Lung (tissue), 12 donors: ENCODE results near the gene SARNP. TPM values are rescaled to one million over a fixed set of nuclear protein-coding genes. Genes with fewer than 3 reads are reported as not detected.

ENCODE experiments used
- ATAC-seq: fragments of 200-7000 bp; cut with Tn5 transposase; one replicate; pipeline ENCODE4 v1.9.1; 2020; ENCODE audit warnings: moderate number of reproducible peaks; ENCODE audit not compliant: insufficient read depth, low FRiP score
- DNase-seq, 3 donors: peaks; one replicate each; pipeline ENCODE4 v3.0.0-alpha.2; 2013 to 2017
- H3K27ac ChIP-seq, 2 donors: one replicate each; pipeline ENCODE4 v1.5.1; 2013; ENCODE audit warnings: mild to moderate bottlenecking in 2 of 2, moderate library complexity in 2 of 2, control low read depth in 1 of 2, inconsistent platforms in 1 of 2, low read depth in 1 of 2, low read length in 1 of 2
- H3K27me3 ChIP-seq, 3 donors: one replicate each; pipeline ENCODE4 v1.5.1; 2013; ENCODE audit warnings: low read length in 2 of 3; ENCODE audit not compliant: control insufficient read depth in 3 of 3, insufficient read depth in 3 of 3
- H3K36me3 ChIP-seq, 4 donors: one replicate each; pipeline ENCODE4 v1.5.1; 2013; ENCODE audit warnings: low read length in 4 of 4, mild to moderate bottlenecking in 1 of 4, moderate library complexity in 1 of 4; ENCODE audit not compliant: control insufficient read depth in 4 of 4, insufficient read depth in 4 of 4
- H3K4me1 ChIP-seq, 5 donors: one replicate each; pipeline ENCODE4 v1.5.1; 2013; ENCODE audit warnings: low read length in 5 of 5, mild to moderate bottlenecking in 2 of 5, moderate library complexity in 1 of 5; ENCODE audit not compliant: control insufficient read depth in 5 of 5, insufficient read depth in 5 of 5
- H3K4me3 ChIP-seq: one replicate; pipeline ENCODE4 v1.5.1; 2013; ENCODE audit warnings: mild to moderate bottlenecking, control low read depth, moderate library complexity
- H3K9ac ChIP-seq, 2 donors: one replicate each; pipeline ENCODE4 v1.5.1; 2013; ENCODE audit warnings: low read length in 2 of 2, control low read depth in 1 of 2; ENCODE audit not compliant: insufficient read depth in 1 of 2
- H3K9me3 ChIP-seq, 4 donors: one replicate each; pipeline ENCODE4 v1.5.1; 2013; ENCODE audit warnings: low read length in 3 of 4, mild to moderate bottlenecking in 1 of 4, moderate library complexity in 1 of 4; ENCODE audit not compliant: control insufficient read depth in 4 of 4, insufficient read depth in 3 of 4
- WGBS, 2 donors: extraction: QIAGEN DNeasy Blood & Tissue Kit; methylation state at CpG; one replicate each; pipeline ENCODE4 v1.1.7; 2013; 5-methylcytosine and 5-hydroxymethylcytosine counted together
- polyA plus RNA-seq, 2 donors: library from polyadenylated mRNA; stranded (reverse); fragments of 200-250 nt; gene quantifications; one replicate each; pipeline ENCODE4 v1.2.1, GENCODE V29; 2013
- total RNA-seq, 2 donors: library from RNA; depleted of rRNA in 1 of 2; stranded (reverse); fragments of >200 nt in 1 of 2; gene quantifications; one replicate each; pipeline ENCODE4 v1.2.1, GENCODE V29; 2014 to 2021
- TF ChIP-seq, protein P1 (sequence below): IDR thresholded peaks from 2 replicates; pipeline ENCODE4 v1.5.1; 2012; ENCODE audit warnings: mild to moderate bottlenecking; ENCODE audit errors: control extremely low read depth, extremely low read depth
- donor health status: control.
- donor health status: control.
- donor health status: Bipolar disorder and iron deficiency.
- donor health status: healthy.
- donor health status: DM: yes; HTN: yes; CAD: no.

SARNP gene
- total and polyA plus RNA-seq, 4 donors: 51.9 to 102 (median 82.2) TPM

DNA sequence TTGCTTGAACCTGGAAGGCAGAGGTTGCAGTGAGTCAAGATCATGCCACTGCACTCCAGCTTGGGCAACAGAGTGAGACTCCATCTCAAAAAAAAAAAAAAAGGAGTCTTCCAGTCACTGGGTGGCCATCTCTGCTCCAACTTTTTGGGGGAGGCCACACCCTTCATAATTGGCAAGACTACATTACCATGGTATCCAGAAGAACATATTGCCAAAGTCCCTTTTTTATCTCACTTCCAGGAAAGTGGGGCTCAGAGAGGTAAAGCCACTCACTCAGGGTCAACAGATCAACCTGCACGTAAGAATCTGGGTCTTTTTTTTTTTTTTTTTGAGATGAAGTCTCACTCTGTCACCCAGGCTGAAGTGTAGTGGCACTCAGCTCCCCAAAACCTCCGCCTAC, 83.7 kb downstream of the SARNP start:
- 72 to 85% methylated on average over 2 of the region's 2 CpGs for WGBS, 2 donors
- TF ChIP-seq, protein P1, sequence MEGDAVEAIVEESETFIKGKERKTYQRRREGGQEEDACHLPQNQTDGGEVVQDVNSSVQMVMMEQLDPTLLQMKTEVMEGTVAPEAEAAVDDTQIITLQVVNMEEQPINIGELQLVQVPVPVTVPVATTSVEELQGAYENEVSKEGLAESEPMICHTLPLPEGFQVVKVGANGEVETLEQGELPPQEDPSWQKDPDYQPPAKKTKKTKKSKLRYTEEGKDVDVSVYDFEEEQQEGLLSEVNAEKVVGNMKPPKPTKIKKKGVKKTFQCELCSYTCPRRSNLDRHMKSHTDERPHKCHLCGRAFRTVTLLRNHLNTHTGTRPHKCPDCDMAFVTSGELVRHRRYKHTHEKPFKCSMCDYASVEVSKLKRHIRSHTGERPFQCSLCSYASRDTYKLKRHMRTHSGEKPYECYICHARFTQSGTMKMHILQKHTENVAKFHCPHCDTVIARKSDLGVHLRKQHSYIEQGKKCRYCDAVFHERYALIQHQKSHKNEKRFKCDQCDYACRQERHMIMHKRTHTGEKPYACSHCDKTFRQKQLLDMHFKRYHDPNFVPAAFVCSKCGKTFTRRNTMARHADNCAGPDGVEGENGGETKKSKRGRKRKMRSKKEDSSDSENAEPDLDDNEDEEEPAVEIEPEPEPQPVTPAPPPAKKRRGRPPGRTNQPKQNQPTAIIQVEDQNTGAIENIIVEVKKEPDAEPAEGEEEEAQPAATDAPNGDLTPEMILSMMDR: no peak
- Histone ChIP-seq H3K9me3 (no peaks in the 10 kb centered on the region), H3K36me3 (no peaks in the 10 kb centered on the region), H3K27ac (no peak overlapping the region), H3K4me3 (no peak overlapping the region), H3K4me1 (peaks cover 0 to 32% (median 5%) of the 10 kb centered on the region in 5 donors), H3K27me3 (no peaks in the 10 kb centered on the region), H3K9ac (no peak overlapping the region)
- ATAC-seq (no peak), DNase-seq (no peak)

DNA sequence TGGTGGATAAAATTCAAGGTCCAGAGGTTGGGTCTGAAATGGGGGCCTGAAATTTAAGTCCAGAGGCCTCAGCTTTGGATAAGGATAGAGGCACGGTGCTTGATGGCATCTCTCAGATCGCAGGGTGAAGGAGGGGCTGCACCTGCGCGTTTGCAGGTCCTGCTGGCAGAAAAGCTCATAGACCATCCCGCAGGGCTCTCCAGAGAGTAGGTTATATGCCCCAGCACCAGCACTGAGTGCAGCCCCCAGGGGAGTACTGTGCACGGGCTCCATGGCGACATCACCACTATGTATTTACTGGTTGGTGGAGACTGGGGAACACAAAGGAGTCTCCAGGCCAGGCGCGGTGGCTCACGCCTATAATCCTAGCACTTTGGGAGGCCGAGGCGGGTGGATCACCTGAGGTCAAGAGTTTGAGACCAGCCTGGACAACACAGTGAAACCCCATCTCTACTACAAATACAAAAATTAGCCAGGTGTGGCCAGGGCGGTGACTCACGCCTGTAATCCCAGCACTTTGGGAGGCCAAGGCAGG, 84.4 kb downstream of the SARNP start:
- ATAC-seq (no peak), DNase-seq (no peak)
- H3K27ac ChIP-seq: no peak overlapping the region
- H3K4me3 ChIP-seq: no peak overlapping the region
- no peaks in the 10 kb centered on the region for H3K27me3 ChIP-seq
- H3K9ac ChIP-seq: no peak overlapping the region
- no peaks in the 10 kb centered on the region for H3K9me3 ChIP-seq
- WGBS, 2 donors: 92 to 95% methylated on average over 14 of the region's 14 CpGs
- no peaks in the 10 kb centered on the region for H3K36me3 ChIP-seq
- TF ChIP-seq, protein P1: no peak
- H3K4me1 ChIP-seq: peaks cover 0 to 30% (median 5%) of the 10 kb centered on the region in 5 donors

DNA sequence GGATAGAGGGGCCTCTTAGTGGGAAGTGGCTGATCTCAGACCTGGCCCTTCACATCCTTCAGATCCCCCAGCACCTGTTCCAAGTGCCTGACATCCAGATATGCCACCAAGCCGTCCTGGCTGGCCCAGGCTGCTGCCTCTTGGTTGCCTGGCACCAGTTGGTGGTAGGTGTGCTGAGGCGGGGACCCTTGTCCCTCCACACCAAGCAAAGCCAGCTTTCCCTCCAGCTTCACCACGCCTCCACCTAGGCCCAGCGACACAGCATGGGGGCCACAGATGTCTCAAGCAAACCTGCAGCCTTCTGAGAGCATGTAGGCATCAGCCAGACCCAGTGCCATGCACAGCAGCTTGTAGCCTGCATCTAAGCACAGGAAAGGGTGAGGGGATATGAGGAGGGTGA, 85.2 kb downstream of the SARNP start:
- 82 to 88% methylated on average over 4 of the region's 4 CpGs for WGBS, 2 donors
- Histone ChIP-seq H3K27ac (no peak overlapping the region), H3K9me3 (no peaks in the 10 kb centered on the region), H3K9ac (no peak overlapping the region), H3K36me3 (peaks cover 0 to 3% (median 0%) of the 10 kb centered on the region in 4 donors), H3K27me3 (no peaks in the 10 kb centered on the region), H3K4me1 (peaks cover 0 to 29% (median 5%) of the 10 kb centered on the region in 5 donors), H3K4me3 (no peak overlapping the region)
- TF ChIP-seq, protein P1: no peak
- no peak for ATAC-seq
- DNase-seq: no peak
